NCI-H128 (cell line): ENCODE data around the gene RPUSD1.
A peak's percentile ranks its signal among the peaks of the same experiment; 100 is the strongest.
"Not testable (repeated sequence)": the region's sequence is repeated elsewhere in the genome, so short reads cannot be mapped to it uniquely, and the experiment has no call there.

Experiments
- DNase-seq: peaks from one replicate; lab custom pipeline; 2025; ENCODE audit not compliant: unreplicated experiment; lab: John Stamatoyannopoulos, UW

Gene RPUSD1

DNA sequence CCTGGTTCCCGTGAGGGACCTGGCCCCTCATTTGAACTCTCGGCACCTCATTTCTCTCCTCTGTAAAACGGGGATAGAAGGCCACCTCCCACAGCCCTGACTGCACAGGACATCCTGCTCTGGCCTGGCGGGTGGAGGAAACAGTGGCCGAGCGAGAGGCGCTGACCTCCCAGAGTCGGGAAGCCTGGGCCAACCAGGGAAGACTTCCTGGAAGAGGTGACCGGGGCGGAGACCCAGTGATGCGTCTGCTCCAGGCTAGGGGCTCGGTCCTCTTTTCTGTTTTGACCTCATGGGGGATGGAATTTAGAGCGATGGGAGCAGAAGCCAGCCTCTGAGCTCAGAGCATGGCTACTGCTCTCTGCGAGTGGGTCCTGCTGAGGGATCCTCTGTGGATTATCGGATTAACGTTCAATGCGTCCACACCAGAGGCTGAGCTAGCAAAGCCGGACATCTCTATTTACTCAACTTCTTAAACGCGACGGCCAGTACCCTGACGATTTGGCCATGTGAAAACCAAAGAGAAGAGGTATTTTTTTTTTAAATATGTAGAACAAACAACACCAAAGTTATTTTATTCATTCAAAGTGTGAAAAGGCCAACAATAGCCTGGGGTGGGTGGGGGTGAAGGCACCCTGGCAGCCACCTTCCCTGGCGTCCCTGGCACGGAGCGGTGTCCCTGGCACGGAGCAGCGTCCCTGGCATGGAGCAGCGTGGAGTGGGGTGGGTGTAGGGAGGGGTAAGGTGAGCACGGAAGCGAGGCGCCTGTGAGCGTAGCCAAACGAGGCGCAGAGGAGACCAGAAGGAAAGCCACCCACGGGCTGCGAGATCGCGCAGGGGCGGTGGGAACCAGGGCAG lies 36.8 kb downstream of the RPUSD1 start:
- no peak for DNase-seq

DNA sequence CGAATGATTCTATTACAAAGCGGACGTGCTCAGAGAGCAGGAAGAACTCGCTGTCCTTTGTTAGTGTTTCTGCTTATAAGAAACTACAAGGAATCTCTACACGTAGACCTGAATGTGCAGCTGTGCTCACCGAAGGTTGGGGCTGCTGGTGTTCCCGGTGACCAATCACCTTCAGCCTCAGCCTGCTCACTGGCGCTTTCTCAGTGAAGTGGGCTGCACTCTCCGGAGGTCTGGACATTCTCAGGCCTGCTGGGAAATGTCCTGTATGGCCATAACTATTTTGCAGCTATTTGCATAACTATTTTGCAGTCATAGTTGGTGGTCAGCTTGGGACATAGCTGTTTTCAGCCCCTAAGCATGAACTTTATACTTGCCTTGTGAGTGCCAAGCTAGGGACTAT lies 37.7 kb downstream of the RPUSD1 start:
- DNase-seq: no peak

DNA sequence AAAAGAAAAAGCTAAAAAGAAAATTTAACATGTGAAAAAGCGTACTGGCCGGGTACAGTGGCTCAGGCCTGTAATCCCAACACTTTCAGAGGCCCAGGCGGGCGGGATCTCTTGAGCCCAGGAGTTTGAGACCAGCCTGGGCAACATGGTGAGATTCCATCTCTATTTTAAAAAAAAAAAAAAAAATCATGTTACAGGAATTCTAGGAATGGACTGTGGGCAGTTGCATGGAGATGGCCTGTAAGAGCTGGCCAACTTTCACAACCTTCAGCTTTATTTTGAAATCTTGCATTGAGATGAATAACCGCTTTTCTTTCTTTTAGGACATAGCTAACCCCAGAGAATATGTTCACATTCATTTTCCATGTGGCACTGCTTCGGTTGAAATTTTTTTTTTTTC lies 39.2 kb downstream of the RPUSD1 start:
- DNase-seq: no peak

DNA sequence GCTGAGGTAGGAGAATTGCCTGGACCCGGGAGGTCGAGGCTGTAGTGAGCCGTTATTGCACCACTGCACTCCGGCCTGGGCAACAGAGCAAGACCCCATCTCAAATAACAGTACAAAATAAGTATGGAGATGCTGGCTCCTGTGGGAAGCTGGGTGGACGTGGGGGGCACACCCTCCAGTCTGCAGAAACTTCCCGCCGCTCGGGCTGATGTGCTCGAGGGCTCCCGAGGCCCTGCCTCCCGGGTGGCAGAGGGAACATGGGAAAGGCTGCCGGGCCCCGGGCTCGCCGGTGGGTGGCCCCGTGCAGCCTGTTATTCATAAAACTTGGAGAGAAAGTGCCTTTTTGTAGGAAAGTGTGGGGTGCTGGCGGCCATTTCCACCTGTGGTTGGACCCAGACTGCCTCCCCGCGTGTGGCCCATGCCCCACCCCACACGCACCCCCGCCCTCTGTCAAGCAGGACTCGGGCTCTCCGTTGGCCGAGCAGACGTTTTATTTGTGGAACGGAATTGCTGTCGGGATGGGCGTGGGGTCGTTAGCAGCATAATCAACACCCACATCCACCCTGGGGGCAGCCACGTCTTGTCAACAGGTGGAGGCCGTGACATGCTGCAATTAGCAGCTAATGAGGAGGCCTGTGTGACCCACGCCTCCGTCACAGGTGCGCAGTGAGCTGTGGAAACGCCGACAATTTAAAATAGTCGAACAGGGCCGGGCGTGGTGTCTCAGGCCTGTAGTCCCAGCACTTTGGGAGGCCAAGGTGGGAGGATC lies 40.0 kb downstream of the RPUSD1 start:
- no peak for DNase-seq

DNA sequence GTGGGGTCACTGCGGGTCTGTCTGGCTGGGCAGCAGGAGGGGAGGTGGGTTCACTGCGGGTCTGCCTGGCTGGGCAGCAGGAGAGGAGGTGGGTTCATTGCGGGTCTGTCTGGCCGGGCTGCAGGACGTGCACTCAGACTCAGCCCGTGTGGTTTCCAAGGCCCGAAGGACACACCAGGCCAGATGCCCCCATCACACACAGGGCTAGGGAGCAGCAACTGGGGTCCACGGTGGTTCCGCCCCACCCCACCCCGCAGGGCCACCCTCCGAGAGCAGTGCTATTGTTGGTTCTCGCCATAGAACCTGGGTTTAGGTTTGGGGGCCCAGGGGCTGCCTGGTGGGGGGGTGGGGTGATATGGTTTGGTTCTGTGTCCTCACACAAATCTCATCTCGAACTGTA lies 41.5 kb downstream of the RPUSD1 start:
- no peak for DNase-seq

DNA sequence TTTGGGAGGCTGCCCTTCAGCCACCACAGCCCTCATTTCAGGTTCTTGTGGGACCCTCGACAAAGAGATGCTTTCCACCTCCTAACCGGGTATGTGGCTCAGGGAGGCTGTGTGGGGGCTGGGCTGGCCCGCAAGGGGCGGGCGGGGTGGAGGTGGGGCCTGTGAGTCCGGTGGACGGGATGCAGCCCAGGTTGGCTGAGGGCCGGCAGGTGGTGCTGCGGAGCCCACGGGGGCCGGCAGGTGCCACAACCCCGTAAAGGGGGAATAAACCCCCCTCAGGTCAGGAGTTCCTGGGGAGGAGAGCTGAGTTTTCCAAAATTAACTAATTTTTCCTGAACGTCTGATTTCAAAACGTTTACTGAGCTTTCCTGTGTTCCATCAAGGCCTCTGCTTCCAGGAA lies 42.4 kb downstream of the RPUSD1 start:
- DNase-seq: no peak

DNA sequence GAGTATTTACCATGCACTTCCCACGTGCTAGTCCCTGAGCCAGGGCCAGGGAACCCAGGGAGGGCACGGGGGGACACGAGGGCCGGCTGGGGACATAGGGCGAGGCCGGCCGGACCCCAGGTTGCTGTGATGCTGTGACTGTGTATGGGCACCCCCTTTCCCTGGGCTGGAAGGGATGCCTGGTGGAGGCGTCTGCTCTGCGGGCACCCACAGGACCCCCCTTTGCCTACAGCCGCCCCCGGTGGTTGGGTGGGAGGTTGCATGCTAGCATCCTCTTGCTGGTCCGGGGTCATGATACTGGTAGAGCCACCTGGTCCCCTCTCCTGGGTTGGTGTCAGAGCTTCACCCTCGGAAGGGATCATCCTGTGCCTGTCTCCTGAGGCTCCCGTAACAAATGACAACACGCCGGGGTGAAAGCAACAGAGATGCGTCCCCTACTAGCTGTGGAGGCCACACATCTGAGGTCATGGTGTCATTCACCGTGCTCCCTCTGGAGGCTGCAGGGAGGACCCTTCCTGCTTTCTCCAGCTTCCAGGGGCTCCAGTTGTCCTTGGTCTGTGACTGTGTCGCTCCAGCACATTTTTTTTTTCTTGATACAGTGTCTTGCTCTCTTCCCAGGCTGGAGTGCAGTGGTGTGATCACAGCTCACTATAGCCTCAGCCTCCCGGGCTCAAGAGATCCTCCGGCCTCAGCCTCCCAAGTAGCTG lies 44.2 kb downstream of the RPUSD1 start:
- DNase-seq: no peak

DNA sequence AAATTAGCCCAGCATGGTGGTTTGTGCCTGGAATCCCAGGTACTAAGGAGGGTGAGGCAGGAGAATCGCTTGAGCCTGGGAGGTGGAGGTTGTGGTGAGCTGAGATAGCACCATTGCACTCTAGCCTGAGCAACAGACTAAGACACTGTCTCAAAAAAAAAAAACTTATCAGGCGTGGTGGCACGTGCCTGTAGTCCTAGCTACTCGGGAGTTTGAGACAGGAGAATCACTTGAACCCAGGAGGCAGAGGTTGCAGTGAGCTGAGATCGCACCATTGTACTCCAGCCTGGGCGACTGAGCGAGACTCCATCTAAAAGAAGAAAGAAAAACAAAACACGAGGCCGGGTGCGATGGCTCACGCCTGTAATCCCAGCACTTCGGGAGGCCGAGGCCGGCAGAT lies 45.3 kb downstream of the RPUSD1 start:
- DNase-seq: not testable (repeated sequence)

DNA sequence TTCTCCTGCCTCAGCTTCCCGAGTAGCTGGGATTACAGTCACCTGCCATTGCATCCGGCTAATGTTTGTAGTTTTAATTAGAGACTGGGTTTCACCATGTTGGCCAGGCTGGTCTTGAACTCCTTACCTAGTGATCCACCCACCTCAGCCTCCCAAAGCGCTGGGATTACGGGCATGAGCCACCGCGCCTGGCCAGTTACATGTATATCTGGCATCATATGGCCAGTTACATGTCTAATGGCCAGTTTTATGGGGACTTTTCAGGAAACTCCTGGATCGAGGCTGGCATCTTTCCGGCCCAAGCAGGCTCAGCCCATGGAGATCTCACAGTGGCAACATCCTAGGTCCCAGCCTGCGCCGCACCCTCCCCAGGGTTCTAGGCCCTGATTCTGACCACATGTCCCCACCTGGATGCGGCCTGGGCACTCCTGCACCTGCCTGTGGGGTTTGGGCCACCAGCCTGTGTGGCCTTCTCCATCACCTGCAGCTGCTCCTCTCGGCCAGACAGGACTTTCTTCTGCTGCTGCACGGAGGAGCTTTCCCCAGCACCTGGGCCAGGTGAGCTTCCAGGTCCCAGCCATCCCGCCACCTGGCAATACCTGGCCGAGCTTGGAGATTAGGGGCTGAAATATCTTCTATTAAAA lies 46.1 kb downstream of the RPUSD1 start:
- DNase-seq: no peak

DNA sequence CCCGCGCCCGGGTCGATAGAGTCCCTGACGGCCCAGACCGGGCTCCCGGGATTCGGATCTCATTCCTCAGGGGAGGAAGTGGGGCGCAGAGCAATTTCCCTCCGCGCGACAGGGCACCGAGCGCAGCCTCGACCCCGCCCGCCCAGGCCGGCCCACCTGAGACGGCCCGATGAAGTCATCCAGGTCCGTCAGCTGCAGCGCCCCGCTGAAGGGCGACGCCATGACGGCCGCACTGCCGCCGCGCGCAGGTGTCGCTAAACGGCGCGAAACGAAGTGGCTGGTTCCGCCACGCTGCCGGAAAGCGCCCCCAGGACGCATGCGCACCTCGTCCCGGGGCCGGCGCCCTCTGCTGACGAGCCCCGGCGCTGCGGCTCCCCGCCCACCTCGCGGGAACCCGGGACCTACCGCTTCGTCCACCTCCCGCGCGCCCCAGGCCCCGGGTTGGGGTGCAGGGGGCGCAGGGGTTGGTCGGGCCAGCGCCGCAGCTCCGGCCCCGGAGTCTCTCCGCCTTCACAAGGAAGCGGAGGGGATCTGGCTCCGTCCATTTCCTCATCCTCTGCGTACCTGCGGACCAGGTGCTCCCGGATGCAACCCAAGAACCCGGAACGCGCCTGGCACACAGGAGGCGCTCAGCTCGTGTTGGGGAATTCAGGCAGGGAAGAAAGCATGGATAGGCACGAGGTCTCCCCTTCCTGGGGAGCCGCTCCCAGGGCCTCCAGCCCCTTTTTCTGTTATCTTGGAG lies 47.2 kb downstream of the RPUSD1 start, which contains the start of gene CIAO3:
Gene CIAO3, minus strand, starts transcription at position 234 of the 742 bp plus-strand sequence. Its CDS starts 12 bp downstream, at position 222.
- peak; percentile 46 for DNase-seq

DNA sequence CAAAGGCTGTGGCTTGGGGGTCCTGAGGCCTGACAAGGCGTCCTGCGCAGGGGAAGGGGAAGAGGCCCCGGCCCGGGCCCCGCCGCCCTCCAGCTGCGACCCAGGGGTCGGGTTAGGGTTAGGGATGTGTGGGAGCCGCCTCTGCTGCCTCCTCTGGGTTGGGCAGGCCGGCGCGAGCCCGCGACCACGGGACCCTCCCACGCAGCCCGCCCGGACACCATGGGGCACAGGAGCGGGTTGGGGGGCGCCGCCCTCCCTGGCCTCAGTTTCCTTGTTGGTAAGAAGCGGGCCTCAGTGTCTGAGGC lies 47.8 kb downstream of the RPUSD1 start:
- no peak for DNase-seq

DNA sequence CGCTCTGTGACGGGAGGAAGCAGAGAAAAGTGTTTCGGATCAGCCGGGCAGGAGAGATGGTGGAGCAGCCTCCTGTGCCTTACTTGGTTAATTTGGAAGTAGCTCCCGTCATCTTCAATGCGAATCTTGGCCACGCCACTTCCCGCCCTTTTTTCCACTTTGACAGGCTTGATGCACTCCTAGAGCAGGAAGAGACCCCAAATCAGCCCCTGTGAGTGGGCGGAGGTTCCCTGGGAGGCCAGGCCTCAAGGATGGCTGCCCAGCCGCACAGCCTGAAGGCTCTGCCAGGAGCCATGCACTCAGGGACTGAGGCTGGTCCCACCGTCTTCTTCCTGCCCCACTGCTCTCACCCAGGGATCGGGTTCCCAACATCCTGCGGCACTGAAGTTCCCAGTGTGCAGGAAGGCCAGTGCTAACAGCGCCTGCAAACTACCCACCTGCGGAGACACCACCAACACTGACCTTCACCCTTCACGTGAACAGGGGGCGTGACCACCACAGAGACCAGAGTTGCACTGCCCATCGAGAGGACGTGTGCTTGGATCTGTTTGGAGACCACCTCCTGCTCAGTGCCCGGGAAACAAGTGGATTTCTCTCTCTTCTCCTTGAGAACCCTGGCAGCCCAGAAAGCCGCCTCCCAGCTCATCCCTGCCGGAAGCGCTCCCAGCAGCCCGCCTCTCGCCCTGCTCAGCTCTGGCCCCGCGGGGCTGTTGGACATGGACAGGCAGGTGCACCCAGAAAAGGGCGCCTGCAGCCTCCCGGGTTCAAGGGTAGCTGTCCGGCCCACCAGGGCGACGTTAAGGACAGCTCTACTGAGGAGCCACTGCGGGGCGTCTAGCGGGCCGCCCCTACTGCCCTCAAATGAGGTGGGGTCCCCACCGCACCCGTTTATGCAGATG lies 48.4 kb downstream of the RPUSD1 start:
- DNase-seq: no peak

DNA sequence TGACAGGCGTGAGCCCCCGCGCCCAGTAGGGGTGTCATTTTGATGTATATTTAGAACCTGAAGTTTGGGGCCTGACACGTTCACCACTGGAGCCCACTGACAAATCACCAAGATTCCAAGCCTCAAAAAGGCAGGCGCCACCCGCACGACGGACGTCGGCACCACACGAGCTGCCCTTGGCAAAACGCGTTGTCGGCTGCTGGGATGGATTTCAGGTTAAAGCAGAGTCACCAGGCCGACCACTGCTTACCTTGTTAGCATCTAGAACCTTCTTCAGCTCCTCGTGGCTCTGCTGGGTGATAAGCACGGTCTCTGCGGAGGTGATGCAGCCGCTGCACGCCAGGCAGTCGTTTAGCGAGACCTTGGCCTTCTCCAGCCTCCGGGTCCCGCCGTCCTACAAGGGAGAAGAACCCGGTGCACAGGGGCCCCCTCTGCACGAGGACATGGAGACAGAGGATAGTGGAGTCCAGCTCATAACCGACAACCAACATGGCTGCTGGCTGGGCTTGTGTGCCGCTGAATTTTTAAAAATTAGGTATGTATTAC lies 51.2 kb downstream of the RPUSD1 start:
- no peak for DNase-seq

DNA sequence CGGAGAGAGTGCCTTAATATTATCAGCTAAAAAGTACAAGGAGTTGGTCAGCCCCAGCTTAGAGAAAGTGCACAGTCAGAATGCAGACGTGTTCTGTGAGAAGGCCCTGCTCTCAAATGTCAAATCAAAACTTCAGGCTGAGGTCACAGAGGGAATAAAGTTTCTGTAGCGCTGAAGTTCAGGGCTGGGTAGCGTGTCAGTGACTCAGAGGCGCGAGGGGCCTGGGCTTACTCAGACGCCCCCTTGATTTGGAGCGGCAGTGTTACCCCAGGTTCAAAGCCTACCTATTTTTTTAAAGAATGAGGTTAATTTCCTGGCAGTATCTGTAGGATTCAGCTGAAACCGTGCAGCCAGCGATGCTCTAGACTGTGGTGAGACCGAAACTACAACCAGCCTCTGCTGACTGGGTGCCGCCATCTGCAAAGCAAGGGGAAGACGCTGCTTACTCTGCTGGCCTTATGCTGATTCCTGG lies 52.2 kb downstream of the RPUSD1 start:
- DNase-seq: no peak

DNA sequence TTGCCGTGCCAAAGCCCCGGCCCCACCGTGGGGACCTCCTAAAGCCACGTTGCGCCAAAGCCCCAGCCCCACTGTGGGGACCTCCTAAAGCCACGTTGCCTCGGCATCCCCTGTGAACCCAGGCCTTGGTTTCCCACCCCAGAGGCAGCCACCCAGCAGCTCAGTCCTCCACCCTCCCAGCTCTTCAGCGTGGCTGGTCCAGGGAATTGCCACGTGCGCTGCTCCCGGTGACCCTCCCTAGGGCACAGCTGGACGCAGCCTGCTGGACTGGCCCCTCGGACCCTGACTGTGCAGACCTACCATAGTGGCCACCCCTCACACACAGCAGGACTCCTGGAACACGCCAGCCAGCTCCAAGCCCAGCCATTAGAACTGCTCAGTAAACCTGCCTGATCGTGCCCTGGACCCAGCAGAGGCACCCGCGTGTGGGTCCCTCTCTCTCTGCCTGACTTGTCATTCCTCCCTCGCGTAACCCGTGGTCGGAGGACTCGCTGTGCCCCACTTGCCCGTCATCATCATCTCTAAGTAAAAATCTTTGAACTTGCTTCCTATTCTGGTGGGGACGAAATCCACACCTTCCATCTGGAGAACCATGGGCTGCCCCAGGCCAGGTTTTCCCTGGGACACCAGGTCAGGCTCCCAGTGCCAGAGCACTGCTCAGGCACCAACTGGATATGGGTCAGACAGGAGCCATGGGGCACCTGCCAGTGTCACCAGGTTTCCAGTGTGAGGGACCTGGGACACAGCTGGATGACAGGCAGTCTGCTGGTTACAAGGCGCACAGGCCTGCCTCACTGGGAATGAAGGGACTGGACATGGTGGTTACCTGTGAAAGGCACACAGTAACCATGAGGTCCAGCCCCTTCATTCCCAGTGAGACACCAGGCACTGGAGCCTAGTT lies 53.0 kb downstream of the RPUSD1 start:
- no peak for DNase-seq
